Ovary (tissue), 3 donors: ENCODE data around the gene AMMECR1.

Source experiments
- CTCF ChIP-seq, 3 donors: fragments of 450-650 bp in 2 of 3; fragments of 200-600 bp in 1 of 3; IDR thresholded peaks; one replicate each; pipeline versions ENCODE4 v1.5.1 to v1.8.0; 2016 to 2022; ENCODE audit warnings: antibody characterized with exemption in 3 of 3, mild to moderate bottlenecking in 1 of 3
- EP300 ChIP-seq: sonication (generic); formaldehyde crosslinking; IDR thresholded peaks from one replicate; pipeline ENCODE4 v1.6.1; 2017; ENCODE audit warnings: antibody characterized with exemption
- POLR2A ChIP-seq: fragments of 450-650 bp; IDR thresholded peaks from one replicate; pipeline ENCODE4 v1.6.1; 2017; ENCODE audit warnings: antibody characterized with exemption, mild to moderate bottlenecking, moderate library complexity
- donor health status: DM: no; HTN: no; CAD: no.

- TF ChIP-seq POLR2A (no peak), CTCF (IDR thresholded peaks at IDR 0.05) (no peak), EP300 (no peak)
Measured at GRCh38 chrX:110316351-110317060, 1.4 kb downstream of the AMMECR1 start.
